B cell (primary cell): ENCODE measurements around the gene DUXB. TPM values are rescaled to one million over a fixed set of nuclear protein-coding genes. Genes with fewer than 3 reads are reported as not detected.

Experiments
- ATAC-seq: fragments of 200-7000 bp; cut with Tn5 transposase; one replicate; pipeline ENCODE4 v1.10.0; 2021; ENCODE audit warnings: low read depth, mild to moderate bottlenecking, moderate number of reproducible peaks, moderate library complexity
- CTCF ChIA-PET: fragments of 350-600 bp; sonication (Branson Sonifier 250); formaldehyde crosslinking; loops from one replicate; lab custom pipeline; 2021; ENCODE audit warnings: antibody characterized with exemption, inconsistent platforms; lab: Charles Lee
- POLR2A ChIA-PET: fragments of 350-600 bp; sonication (Branson Sonifier 250); formaldehyde crosslinking; loops from one replicate; lab custom pipeline; 2021; ENCODE audit warnings: antibody characterized with exemption; lab: Charles Lee
- DNase-seq: peaks from one replicate; pipeline ENCODE4 v3.0.0; 2013
- H2AFZ ChIP-seq: 2 replicates; pipeline ENCODE4 v1.6.1; 2012; ENCODE audit warnings: mild to moderate bottlenecking, low read depth, low read length; ENCODE audit not compliant: insufficient read depth, poor library complexity, severe bottlenecking
- H3K27ac ChIP-seq, 2 donors: 1 replicate in 1 of 2; 2 replicates in 1 of 2; pipeline ENCODE4 v1.5.1; 2012 to 2013; ENCODE audit warnings: low read length in 2 of 2, mild to moderate bottlenecking in 2 of 2, moderate library complexity in 1 of 2
- H3K27me3 ChIP-seq, 4 experiments: fragments of 200-600 bp in 1 of 4; sonication (generic) in 1 of 4; replicated peaks in 1 of 4; 1 replicate in 2 of 4; 2 replicates in 2 of 4; pipeline versions ENCODE4 v1.6.1 to v1.7.0; 2013 to 2016; ENCODE audit warnings: low read length in 3 of 4, mild to moderate bottlenecking in 2 of 4, mixed read lengths in 1 of 4, moderate library complexity in 1 of 4; ENCODE audit not compliant: insufficient read depth in 4 of 4, control insufficient read depth in 3 of 4; ENCODE audit errors: control extremely low read depth in 1 of 4
- H3K36me3 ChIP-seq, 2 experiments: replicated peaks in 1 of 2; 1 replicate in 1 of 2; 2 replicates in 1 of 2; pipeline versions ENCODE4 v1.6.1 to v1.7.1; 2013; ENCODE audit warnings: low read length in 1 of 2; ENCODE audit not compliant: insufficient read depth in 2 of 2, control insufficient read depth in 1 of 2; ENCODE audit errors: control extremely low read depth in 1 of 2, extremely low read depth in 1 of 2
- H3K4me1 ChIP-seq, 2 donors: fragments of 200-600 bp in 1 of 2; sonication (generic) in 1 of 2; 1 replicate in 1 of 2; 2 replicates in 1 of 2; pipeline versions ENCODE4 v1.5.1 to v1.6.1; 2013 to 2017; ENCODE audit warnings: low read length in 2 of 2; ENCODE audit not compliant: control insufficient read depth in 2 of 2, insufficient read depth in 2 of 2
- H3K4me2 ChIP-seq: replicated peaks from 2 replicates; pipeline ENCODE3; 2012; ENCODE audit warnings: mild to moderate bottlenecking, low read depth, low read length; ENCODE audit not compliant: poor library complexity, severe bottlenecking
- H3K4me3 ChIP-seq, 5 experiments: fragments of 200-600 bp in 1 of 5; sonication (generic) in 1 of 5; 1 replicate in 3 of 5; 2 replicates in 2 of 5; pipeline versions ENCODE4 v1.5.1 to v1.7.0; 2011 to 2016; ENCODE audit warnings: low read length in 4 of 5, mild to moderate bottlenecking in 4 of 5, low read depth in 2 of 5, control low read depth in 1 of 5, moderate library complexity in 1 of 5; ENCODE audit not compliant: insufficient read depth in 1 of 5; ENCODE audit errors: control extremely low read depth in 1 of 5, extremely low read depth in 1 of 5
- H3K79me2 ChIP-seq: fragments of 200-600 bp; sonication (generic); one replicate; pipeline ENCODE4 v1.6.0; 2016; ENCODE audit warnings: low read length; ENCODE audit not compliant: control insufficient read depth, insufficient read depth
- H3K9ac ChIP-seq: fragments of 200-600 bp; sonication (generic); 2 replicates; pipeline ENCODE4 v1.6.1; 2017; ENCODE audit warnings: mild to moderate bottlenecking, low read length, moderate library complexity
- H3K9me3 ChIP-seq, 3 donors: one replicate each; pipeline versions ENCODE4 v1.6.1 to v1.7.1; 2013; ENCODE audit warnings: low read length in 2 of 3; ENCODE audit not compliant: control insufficient read depth in 2 of 3, insufficient read depth in 1 of 3; ENCODE audit errors: control extremely low read depth in 1 of 3
- H4K20me1 ChIP-seq: 2 replicates; pipeline ENCODE4 v1.6.0; 2012; ENCODE audit warnings: mild to moderate bottlenecking, low read length; ENCODE audit not compliant: insufficient read depth, control insufficient read depth, poor library complexity, severe bottlenecking
- H3K27ac Mint-ChIP-seq: one replicate; pipeline ENCODE4 v1.8.0; 2021; ENCODE audit warnings: mixed read lengths
- H3K27me3 Mint-ChIP-seq: one replicate; pipeline ENCODE4 v1.8.0; 2021; ENCODE audit warnings: mixed read lengths
- H3K4me1 Mint-ChIP-seq: one replicate; pipeline ENCODE4 v1.8.0; 2021; ENCODE audit warnings: mixed read lengths
- H3K4me3 Mint-ChIP-seq: one replicate; pipeline ENCODE4 v1.8.0; 2021; ENCODE audit warnings: mixed read lengths
- H3K9me3 Mint-ChIP-seq: one replicate; pipeline ENCODE4 v1.8.0; 2022; ENCODE audit warnings: mixed read lengths; ENCODE audit not compliant: insufficient read depth
- CTCF ChIP-seq: fragments of 200-600 bp; IDR thresholded peaks from one replicate; pipeline ENCODE4 v1.8.0; 2022; ENCODE audit warnings: antibody characterized with exemption, mild to moderate bottlenecking
- EZH2 ChIP-seq: IDR thresholded peaks from 2 replicates; pipeline ENCODE4 v1.6.1; 2012; ENCODE audit warnings: borderline replicate concordance, low read depth, mild to moderate bottlenecking, moderate library complexity, low read length; ENCODE audit not compliant: insufficient read depth, poor library complexity, severe bottlenecking
- WGBS: methylation state at CpG from one replicate; pipeline ENCODE4 v1.1.5; 2013; ENCODE audit warnings: missing lambda C conversion rate; ENCODE audit not compliant: insufficient coverage; 5-methylcytosine and 5-hydroxymethylcytosine counted together
- intact Hi-C: fragments of 100-400 bp; cut with micrococcal nuclease; formaldehyde crosslinking; loops from one replicate; pipeline ENCODE4 v1.10.0; 2022
- polyA plus RNA-seq: library from polyadenylated mRNA; depleted of rRNA; stranded (reverse); fragments of >200 nt; gene quantifications from 2 replicates; pipeline ENCODE4 v1.2.3, GENCODE V29; 2012
- total RNA-seq, 2 donors: library from RNA; stranded (reverse); fragments of 120-200 nt in 1 of 2; gene quantifications; 1 replicate in 1 of 2; 2 replicates in 1 of 2; pipeline versions ENCODE4 v1.2.3 to v1.2.4, GENCODE V29; 2013 to 2022

Gene DUXB
- total and polyA plus RNA-seq, 2 donors (not counting 1 experiment from before 2014, with no cell fraction given), result not detected

DNA sequence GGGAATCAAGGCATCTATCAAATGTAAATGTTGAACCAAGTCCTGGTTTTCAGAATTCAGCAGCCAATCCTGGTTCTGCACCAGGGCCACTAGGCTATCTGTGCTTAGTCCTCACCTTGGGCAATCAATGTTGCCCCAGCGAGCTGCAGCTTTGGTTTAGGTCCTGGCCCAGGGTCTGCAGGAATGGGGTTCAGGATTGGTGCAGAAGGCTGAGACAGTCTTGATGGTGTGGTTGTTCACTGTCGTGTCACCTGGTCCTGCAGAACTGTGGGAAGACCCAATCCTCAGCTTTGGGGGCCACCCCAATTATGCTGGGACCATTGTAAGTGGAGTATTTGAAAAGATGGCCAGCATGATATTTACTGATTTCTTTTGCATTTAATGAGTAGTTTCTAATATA lies 43.1 kb downstream of the DUXB start:
- Mint-ChIP-seq H3K27ac (no peak overlapping the region), H3K9me3 (no peaks in the 10 kb centered on the region), H3K27me3 (no peaks in the 10 kb centered on the region), H3K4me1 (peaks cover 14% of the 10 kb centered on the region), H3K4me3 (no peak overlapping the region)
- ATAC-seq (no peak), DNase-seq (no peak)
- H3K36me3 ChIP-seq, result peaks cover 0 to 67% of the 10 kb centered on the region in 2 experiments
- H3K79me2 ChIP-seq, result peaks cover 34% of the 10 kb centered on the region
- H3K4me2 ChIP-seq, result no peak overlapping the region
- no peak overlapping the region for H3K4me3 ChIP-seq
- 94% methylated on average over 2 of the region's 2 CpGs for WGBS
- no peaks in the 10 kb centered on the region for H3K9me3 ChIP-seq
- no peak overlapping the region for H2AFZ ChIP-seq
- intact Hi-C loops, result no loop called here
- ChIA-PET CTCF (no interaction called here), POLR2A (no interaction called here)
- peaks cover 4 to 8% of the 10 kb centered on the region in 2 donors for H3K4me1 ChIP-seq
- H3K27me3 ChIP-seq, result no peaks in the 10 kb centered on the region
- H4K20me1 ChIP-seq, result peaks cover 57% of the 10 kb centered on the region
- TF ChIP-seq EZH2 (no peak), CTCF (no peak)
- no peak overlapping the region for H3K9ac ChIP-seq
- no peak overlapping the region for H3K27ac ChIP-seq

GRCh38 chr16:75653922-75654321 lies 47.3 kb downstream of the DUXB start:
- no peak overlapping the region for H2AFZ ChIP-seq
- ATAC-seq, result no peak
- Mint-ChIP-seq H3K4me1 (peaks cover 47% of the 10 kb centered on the region), H3K9me3 (no peaks in the 10 kb centered on the region), H3K27ac (no peak overlapping the region), H3K4me3 (peak overlapping the region; percentile 40), H3K27me3 (no peaks in the 10 kb centered on the region)
- no peak overlapping the region for H3K4me2 ChIP-seq
- ChIA-PET POLR2A (no interaction called here), CTCF (no interaction called here)
- intact Hi-C loops, result no loop called here
- TF ChIP-seq CTCF (no peak), EZH2 (no peak)
- peaks cover 62% of the 10 kb centered on the region for H4K20me1 ChIP-seq
- peaks cover 0 to 45% of the 10 kb centered on the region in 2 experiments for H3K36me3 ChIP-seq
- peak overlapping the region in 1 of 2 donors; percentile 40 for H3K27ac ChIP-seq
- no peaks in the 10 kb centered on the region for H3K27me3 ChIP-seq
- H3K9ac ChIP-seq, result no peak overlapping the region
- H3K4me3 ChIP-seq, result no peak overlapping the region
- no peaks in the 10 kb centered on the region for H3K9me3 ChIP-seq
- H3K79me2 ChIP-seq, result peaks cover 77% of the 10 kb centered on the region
- DNase-seq, result no peak
- H3K4me1 ChIP-seq, result peaks cover 38 to 39% of the 10 kb centered on the region in 2 donors
- WGBS, result no CpG with 5 or more reads among the region's 1 CpG
